PFSK-1 (cell line): ENCODE data around the gene MAGI1.

Source experiments
- POLR2AphosphoS5 ChIP-seq: IDR thresholded peaks from 2 replicates; pipeline ENCODE4 v1.6.1; 2012; ENCODE audit warnings: low read depth, mild to moderate bottlenecking, control low read depth, low read length, moderate library complexity
- REST ChIP-seq, 2 experiments: IDR thresholded peaks; 2 replicates each; pipeline versions ENCODE4 v1.6.1 to v1.8.0; 2011 to 2012; ENCODE audit warnings: low read depth in 2 of 2, low read length in 2 of 2, control low read depth in 1 of 2, inconsistent platforms in 1 of 2, mild to moderate bottlenecking in 1 of 2, moderate library complexity in 1 of 2; ENCODE audit not compliant: insufficient read depth in 1 of 2

GRCh38 chr3:65391068-65391467 lies 647.6 kb downstream of the MAGI1 start:
- TF ChIP-seq POLR2AphosphoS5 (no peak), REST (IDR thresholded peaks at IDR 0.05; ENCODE audit: insufficient read depth in 1 of 2, low read depth in 2 of 2, low read length in 2 of 2) (no peak)
